Stimulated activated CD4-positive, alpha-beta T cell treated with anti-CD3 and anti-CD28 coated beads, TNF-alpha, amount 100 ng/mL, for 4 hours (primary cell): ENCODE data around the gene RASGRF1.

Experiments used
- DNase-seq, 3 experiments: peaks; one replicate each; pipeline ENCODE4 v3.0.0-alpha.2; 2020; ENCODE audit warnings: low read depth in 3 of 3

RASGRF1 gene

DNA sequence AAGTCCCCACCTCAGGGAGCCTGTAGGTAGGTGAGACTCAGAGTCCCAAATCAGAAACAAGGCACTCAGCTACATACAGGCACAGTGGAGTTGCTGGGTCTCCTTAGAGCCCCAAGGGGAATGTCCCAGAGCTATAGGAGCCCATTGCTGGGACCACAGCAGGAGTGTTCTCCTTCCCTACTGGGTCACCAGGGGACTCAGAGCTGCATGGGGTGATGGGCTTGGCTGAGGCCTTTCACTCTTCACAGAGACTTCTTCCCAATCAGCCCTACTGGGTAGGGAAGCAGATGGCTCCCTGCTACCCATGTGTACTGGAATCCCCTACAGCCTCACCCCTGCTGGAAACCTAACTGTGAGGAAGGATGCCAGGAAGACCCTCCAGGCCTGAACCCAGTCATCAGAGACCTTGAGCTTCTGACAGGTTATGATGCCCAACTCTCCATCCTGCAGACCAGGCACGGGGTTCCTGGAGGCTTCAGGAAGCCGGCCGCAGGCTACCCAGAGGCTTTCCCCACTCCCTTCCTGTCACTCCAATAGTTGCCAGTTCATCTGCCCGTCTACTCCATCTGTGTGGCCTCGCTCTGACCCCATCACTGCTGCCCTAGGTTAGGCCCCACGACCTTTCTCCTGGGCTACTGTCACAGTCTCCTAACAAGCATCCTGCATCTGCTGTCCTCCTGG is 24.0 kb downstream of the RASGRF1 start:
- no peak for DNase-seq

DNA sequence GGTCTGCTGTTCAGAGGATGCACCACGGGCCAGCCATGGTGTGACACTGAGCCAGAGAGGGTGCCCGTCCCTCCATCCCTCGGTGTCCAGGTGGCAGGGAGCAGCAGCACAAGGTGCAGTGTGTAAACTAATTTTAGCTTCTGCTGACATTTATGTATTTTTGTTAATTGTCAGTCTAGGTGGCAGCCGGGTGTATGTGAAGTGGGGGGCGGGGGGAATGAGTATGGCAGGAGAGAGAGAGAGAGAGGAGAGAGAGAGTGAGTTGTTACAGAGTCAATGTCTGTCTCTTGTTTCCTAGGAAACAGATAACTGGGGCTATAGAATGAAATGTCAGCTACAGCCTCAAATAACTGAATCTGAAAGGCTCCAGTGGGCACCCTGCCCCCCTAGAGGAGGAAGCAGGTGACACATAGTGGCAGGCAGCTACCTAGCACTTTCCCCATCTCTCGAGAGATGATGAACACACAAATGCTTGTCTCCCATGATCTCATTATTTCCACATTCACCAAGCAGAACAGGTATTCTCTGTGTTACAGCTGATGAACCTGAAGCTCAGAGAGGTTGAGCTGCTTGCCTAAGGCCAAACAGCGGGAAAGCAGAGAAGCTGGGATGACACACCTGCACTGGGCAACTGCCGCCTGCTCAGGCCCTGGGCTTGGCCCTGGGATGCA is 24.7 kb downstream of the RASGRF1 start:
- DNase-seq = no peak

DNA sequence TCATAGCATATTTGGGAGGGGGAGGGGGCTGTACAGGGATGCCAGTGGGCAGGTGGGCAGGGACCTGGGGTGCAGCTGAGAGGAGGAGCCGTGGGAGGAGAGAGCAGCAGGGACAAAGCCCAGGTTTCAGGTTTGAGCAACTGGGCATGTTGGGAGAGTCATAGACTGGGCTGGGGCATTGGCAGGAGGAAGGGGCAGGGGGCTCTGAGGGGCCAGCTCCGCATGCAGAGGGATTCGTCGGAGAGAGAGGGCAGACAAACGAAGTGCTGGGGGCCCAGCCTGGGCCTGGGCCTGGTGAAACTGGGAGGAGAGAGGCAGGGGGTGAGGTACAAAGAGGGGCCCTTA is 25.2 kb downstream of the RASGRF1 start:
- no peak for DNase-seq

DNA sequence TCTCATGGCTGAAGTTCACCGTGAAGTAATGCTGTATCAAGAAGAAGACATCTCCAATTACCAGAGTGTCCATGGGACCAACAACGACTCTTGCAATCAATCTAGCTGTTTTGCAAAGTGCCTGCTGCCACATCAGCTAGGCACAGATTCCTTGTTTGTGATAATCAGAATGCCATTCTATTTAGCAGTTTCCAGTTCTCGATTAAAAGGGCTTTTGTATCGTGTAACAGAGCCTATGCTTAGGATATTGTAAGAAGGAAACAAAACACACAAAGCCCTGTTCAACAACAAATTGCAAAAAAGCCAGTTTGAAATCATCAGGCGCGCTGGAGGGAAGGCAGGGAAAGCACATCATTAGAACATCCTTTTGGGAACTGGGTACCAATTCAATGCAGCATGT is 26.1 kb downstream of the RASGRF1 start:
- no peak for DNase-seq

DNA sequence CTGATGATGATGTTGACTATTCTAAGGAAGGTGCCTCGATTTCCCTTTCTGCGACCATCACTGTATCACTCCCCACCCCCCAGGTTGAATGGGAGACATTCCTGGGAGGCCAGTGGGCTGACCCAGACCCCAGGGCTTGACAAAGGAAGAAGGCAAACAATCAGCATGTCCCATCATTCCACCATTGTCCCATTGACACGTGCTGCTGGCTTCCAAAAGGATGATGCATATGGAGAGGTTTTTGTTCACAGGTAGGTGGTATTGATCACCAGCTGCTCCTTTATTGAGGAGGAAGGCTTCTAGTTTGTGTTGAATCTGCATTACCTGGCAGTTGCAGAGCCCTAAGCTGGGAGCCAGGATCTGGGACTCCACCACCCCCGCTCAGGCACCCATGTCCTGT is 30.4 kb downstream of the RASGRF1 start:
- DNase-seq = no peak

DNA sequence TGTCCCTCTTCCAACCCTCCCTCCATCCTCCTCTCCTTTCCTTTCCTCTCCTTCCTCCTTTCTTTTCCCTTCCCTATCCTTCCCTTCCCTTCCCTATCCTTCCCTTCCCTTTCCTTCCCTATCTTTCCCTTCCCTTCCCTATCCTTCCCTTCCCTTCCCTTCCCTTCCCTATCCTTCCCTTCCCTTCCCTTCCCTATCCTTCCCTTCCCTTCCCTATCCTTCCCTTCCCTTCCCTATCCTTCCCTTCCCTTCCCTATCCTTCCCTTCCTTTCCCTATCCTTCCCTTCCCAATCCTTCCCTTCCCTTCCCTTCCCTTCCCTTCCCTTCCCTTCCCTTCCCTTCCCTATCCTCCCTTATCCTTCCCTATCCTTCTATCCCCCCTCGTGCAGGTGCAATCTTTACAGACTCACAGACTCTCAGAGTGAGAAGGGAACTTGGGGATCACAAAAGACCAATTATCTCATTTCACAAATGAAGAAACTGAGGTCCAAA is 31.5 kb downstream of the RASGRF1 start:
- no peak for DNase-seq

DNA sequence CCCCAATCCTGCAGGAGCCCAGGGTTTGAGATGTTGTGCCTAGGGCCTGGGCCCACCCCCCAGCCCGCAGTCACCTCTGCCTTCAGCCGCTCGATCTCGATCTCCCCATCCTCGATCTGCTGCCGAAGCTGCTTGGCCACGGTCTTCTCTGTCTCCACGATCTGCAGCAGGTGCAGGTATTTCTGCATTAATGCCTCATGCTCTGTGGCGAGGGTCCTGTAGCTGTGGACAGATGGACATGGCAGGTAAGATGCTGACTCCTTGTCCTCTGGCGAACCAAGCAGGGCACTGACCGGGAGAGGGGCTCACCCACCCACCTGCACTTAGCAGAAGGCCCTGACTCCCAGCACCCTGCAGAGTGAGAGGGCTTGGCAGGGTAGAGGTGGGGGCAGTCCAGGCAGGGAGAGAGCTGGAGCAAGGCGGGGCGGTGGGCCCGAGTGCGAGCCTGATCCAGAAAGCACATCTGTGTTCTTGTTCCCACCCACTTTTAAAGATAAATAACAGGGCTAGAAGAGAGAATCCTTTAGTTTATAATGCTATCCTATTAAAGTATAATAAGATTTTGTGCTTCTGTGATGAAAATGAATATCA is 32.2 kb downstream of the RASGRF1 start:
- DNase-seq = no peak

DNA sequence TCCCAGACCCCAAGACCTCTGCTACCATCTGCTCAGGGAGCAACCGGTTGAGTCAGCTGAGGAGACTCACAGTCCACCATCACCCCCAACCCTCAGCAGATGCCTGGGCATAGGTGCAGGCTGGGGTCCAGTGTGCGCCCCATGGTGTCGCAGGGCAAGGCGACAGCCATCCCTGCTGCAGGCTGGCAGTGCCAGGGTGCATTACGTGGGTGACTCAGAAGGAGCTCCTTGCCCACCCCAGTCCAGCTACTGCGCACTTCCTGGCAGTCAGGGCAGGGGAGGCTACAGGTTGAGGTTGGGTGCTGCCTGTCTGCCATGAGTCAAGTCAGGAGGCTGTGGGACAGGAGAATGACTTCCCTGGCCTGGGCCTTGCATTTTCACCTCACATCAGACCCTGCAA is 33.5 kb downstream of the RASGRF1 start:
- no peak for DNase-seq

DNA sequence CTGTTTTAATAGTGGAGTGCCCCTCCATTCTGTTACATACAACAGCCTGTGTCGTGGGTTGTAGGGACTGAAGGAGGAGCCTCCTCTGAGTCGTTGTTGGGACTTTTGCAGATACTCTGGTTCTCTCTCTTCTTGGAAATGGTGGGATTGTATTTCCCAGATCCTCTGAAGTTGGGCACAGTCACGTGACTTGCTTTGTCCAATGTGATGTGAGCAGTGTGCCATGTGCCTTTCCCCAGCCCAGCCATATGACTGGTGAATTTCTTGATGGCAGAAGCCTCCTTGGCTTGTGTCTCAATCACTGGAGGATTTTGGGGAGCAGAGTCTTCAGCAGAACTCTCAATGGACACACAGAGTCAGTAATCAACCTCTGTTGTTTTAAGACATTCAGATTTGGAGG is 36.2 kb downstream of the RASGRF1 start:
- no peak for DNase-seq

DNA sequence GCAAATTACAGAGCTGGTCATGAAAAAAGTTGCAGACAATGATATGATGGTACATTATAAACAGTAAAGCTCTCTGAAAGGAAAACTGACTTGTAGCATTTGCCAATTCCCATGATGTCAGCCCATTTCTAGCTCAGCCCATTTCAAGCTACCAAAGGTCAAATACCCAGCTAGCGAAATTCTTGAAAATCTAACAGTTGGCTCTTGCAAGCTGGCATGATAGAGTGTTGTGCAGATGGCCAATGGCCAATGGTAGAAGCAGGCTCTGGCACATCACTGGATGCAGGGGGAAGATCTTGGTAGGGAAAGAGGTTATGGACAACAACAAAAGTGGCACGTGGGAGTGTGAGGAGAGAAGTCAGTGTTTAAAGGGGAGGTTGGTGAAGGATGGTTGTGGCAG is 36.7 kb downstream of the RASGRF1 start:
- no peak for DNase-seq

DNA sequence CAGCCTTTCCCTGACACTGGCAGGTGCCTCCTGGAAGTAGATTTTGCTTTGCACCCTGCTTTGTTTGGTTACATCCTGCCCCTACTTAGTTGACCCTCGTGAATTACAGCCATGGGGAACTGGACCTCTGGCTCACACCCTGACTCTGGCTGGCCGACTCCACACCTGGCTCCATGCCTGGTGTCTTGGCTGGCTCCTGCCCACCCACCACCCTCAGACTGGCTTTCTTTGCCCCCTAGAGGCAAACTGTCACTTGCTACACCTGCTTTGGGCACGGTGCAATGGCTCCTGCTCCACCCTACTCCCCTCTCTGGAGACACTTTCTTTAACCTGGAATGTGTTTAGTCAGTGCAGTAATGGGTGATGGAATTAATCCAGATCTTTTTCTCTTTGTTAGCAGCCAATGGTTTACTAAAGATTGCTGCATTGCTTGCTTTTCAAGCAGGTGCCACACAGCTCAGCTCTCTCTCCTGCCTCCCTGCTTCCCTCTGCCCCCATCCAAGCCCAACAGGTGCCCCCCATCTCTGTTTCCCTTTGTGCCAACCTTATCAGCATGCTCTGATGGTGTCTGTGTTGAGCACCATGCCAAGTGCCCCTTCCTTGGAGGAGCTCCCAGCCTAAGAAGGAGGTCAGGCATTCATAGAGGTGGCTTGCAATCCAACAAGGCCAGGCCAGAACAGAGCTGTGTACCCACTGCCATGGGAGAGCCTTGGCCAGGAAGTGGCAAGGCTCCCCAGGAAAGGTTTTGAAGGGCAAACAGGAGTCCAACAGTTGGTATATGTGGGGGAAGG is 38.4 kb downstream of the RASGRF1 start:
- no peak for DNase-seq

DNA sequence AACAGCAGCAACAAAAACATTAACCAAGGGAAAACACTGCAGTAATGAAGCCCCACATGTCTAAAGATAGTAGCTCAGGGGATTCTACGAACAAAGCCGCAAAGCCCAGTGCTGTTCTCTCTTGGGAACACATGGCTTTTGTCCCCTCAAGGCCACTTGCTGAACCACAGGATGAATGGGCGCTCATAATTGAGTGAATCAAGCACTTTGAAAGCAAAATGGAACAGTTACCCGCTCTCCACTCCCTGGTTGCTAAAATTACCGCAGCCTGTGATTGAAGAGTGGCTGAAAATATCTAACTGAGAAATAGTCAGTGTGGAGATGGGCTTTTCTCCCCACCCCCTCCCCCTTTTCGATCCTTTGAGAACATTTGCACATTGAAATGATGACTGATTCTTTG is 39.6 kb downstream of the RASGRF1 start:
- DNase-seq = no peak

DNA sequence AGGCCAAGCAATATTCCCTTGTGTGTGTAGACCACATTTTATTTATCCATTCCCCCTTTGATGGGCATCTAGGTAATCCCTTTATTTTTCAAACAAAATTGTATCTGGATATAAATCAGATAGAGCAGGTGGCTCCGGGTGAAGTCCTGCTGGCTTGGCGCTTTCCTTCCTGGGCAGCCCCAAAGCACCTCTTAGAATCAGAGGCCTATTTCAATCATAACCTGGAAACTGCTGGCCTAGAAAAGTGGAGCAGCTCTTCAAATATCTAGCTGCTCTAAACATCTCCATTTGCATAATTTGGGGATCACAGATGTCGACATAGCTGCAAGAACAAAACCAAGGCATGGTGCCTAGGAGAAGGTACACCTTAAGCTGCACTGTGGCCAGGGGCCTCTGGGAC is 40.2 kb downstream of the RASGRF1 start:
- DNase-seq = no peak

DNA sequence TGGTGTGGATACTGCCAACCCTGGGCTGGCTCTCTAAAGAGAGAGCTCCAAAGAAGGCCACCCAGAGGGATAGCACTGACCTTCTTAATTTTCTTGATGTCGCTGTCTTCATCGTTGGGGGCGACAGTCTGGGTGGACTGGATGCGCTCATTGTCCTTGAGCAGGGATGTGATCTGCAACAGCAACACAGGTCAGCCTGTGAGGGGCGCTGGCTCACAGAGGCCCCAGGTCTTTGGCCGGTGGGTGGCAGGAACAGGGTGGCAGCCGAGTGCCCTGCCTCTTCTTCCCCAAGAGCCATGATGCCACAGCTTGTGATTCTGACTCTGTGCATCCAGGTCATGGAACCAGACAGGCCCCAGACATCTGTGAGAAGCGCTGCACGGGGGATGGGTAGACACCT is 41.2 kb downstream of the RASGRF1 start:
- no peak for DNase-seq

DNA sequence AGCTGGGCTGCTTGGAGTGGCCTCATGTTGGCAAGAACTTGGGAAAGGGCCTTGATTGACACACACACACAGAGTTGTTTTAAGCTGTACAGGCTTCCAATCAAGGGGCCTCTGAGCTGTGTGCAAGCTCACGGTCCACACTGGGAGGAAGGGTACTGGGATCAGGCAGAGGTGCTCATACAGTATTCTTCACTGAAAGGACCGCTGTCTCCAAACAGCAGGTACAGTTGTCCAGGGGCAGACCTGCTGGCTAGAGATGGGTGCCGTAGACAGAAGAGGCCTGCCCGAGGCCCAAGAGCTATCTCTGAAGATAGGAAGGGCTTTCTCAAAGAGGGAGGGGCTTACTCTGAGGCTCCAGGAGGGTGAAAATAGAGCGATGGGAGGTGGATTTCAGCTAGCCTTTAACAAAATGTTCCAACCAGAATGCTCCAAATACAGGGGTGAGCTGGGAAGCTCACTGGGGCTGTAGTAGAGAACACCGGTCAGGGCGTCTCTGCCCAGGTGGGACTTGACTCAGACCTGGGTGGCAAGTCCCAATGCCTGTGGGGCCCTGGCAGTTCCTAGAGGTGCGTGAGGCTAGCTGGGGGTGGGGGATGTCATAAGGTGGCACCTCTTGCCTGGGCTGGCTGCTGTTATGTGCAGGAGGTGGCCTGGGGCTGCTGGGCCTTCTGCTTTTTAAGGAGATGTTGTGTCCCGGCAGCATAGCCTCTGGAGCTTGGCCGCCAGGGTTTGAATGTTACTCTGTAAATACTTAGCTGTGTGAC is 42.7 kb downstream of the RASGRF1 start:
- no peak for DNase-seq

DNA sequence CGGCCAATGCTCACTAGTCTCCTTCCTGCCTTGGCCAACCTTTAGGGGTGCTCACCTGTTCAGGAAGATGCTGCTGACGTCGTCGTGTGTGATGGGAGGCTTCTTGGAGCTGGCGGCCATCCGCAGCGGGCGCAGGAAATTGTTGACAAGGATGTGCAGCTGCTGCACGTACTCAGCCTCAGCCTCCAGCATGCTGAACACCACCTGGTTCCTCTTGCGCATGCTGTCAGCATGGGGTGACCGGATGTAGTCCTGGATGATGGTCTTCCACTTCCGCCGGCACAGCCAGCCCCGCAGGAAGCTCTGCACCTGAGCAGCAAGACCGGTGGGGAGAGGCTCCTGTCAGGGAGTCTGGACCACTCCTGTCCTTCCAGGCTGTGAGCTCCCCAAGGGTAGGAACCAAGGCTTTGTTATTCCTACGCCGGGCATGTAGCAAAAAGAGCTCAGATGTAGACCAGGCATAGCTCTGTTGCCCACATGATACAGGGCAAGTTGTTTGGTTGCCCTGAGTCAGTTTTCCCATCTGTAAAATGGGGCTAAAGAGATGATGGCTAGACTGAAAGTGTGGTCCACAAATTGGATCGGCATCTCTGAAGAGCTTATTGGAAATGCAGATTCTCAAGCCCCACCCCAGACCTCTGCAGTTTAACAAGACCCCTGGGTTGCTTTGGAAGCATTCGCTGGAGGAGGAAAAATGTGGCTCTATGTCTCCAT is 43.7 kb downstream of the RASGRF1 start:
- no peak for DNase-seq

DNA sequence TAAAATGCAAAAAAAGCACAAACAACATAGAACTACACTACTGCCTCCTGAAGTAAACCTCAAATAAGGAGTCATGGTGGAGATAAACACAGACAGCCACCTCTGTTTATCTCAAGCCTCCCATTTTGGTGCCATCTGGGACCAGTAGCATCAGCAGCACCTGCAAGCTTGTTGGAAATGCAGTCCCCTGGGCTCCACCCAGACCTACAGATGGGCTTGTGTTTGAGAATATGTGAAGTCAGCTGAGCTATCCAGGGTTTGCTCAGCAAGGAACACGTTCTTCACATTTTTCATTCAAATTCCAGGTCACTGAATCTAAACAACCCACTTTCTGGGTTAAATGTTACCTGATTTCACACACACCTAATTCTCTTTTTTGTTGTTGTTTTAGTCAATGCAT is 45.5 kb downstream of the RASGRF1 start:
- DNase-seq = no peak

DNA sequence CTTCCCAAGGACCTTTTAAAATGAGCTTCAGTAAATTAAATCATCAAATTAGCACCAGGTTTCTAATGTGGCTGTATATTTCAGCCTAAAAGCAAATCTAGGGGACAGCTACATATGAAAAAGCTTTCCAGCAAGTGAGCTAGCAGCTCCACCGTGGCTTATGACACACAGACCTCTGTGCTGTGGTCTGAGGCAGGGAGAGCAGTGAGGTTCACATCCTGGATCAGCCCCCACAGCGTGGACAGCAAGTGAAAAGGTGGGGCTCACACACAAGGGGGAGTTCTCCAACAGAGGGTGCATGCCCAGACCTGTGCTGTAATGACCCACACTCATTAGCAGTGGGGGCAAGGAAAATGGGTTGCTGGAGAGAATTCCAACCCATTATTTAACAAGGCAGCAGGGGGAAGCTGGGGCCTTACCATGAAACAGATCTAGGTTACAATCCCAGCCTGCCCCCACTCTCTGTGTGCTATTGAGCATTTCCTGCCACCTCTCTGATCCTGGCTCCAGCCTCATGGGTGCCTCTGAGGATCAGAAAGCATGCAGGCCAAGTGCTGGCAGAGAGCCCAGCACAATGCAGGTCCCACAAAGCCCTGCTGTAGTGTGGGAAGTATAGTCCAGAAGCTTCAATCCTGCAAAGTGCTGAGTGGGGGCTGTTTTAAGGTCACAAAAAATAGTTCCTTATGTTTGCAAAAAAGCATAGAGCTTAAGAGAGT is 48.2 kb downstream of the RASGRF1 start:
- DNase-seq = no peak

DNA sequence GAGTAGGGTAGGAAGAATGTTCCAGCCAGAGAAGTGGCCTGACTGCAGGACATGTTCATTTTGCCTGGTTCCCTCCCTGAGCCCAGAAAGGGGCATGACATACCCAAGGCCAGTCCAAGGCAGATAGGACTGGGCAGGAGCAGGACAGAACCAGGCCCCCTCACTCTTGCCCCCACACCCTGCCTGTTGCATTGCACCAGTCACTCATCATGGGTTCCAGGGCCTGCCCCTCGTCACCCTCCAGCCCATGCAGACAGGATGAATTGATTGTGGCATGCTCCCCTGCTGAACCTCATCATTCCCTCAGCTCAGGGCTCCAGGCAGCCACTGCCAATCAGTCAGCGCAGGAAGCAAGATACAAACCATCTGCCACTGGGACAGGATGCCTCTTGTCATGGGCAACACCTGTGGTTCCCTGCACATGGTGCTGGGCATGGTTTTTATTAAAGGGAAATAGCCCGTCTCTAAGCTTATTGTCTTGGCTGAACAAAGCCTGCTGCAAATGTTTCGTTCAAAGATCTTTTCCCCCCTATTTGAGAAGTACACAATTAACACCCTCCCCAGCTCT is 48.9 kb downstream of the RASGRF1 start:
- DNase-seq = no peak

DNA sequence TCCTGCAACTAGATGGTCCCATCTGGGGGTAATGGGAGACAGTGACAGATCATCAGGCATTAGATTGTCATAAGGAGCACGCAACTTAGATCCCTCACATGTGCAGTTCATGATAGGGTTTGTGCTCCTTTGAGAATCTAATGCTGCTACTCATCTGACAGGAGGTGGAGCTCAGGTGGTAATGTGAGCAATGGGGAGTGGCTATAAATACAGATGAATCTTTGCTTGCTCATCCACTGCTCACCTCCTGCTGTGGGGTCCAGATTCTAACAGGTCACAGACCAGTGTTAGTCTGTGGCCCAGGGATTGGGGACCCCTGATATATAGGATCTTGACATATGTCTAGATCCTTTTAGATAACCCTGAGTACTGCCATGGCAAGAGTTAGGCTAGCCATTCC is 52.7 kb downstream of the RASGRF1 start:
- no peak for DNase-seq
